ENCODE results near the gene MYH4. TPM values are rescaled to one million over a fixed set of nuclear protein-coding genes. Genes with fewer than 3 reads are reported as not detected.

The MYH4 gene
- total and polyA plus RNA-seq, 9 of the 15 experiments (the other 6 are each of a cell fraction or from before 2014, with no cell fraction given): not detected

DNA sequence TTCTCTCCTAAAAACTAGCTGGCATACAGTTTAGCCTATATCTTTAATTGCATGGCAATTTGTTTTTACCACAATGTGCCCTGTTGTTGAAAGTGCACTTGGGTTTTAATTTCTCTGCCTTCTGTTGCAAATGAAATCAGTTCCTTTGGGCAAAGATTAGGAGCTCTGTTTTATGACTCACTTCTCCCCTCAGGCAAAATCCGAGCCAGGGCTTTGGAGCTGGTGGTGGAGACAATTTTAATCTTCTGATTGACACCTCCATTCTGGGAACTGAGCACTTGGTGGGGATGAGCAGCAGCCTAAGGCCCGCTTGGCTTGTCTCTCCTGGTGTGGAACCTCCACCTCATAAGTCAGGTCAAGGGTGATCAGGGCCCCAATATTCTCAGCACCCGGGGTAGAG lies 34.3 kb downstream of the MYH4 start (continued):
- TF ChIP-seq, protein P1, sequence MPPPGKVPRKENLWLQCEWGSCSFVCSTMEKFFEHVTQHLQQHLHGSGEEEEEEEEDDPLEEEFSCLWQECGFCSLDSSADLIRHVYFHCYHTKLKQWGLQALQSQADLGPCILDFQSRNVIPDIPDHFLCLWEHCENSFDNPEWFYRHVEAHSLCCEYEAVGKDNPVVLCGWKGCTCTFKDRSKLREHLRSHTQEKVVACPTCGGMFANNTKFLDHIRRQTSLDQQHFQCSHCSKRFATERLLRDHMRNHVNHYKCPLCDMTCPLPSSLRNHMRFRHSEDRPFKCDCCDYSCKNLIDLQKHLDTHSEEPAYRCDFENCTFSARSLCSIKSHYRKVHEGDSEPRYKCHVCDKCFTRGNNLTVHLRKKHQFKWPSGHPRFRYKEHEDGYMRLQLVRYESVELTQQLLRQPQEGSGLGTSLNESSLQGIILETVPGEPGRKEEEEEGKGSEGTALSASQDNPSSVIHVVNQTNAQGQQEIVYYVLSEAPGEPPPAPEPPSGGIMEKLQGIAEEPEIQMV (tag; conservative IDR thresholded peaks at IDR 0.05; ENCODE audit: low read depth): no peak

DNA sequence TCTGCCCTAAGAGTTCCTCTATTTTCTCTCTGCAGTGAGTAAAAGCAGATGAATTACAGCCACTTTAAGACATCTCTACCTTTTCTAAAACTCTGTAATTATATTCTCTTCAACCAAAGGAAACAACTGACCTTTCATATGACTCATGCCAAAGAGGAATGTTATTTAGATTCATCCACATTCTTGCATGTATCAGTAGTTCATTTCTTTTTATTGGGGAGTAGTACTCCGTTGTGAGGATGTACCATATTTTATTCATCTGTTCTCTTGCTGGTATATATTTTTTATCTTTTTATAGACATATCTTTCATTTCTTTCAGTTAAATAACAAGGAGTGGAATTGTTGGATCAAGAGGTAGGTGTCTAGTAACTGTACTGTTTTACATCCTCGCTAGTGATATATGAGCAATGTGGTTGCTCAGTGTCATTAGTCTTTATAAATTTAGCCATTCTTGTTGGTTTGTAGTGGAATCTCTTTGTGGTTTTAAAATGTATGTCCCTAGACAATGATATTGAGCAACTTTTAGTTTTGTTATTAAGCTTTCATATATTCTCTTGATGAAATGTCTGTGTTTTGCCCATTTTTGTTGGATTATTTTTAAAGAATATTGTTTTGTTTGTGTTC lies 39.8 kb downstream of the MYH4 start:
- H4K20me1 ChIP-seq (replicated peaks; ENCODE audit: control insufficient read depth, insufficient read depth, low read length): no peaks in the 10 kb centered on the region
- H3K4me2 ChIP-seq (ENCODE audit: insufficient read depth, low read length): no peak overlapping the region
- DNase-seq (ENCODE audit: extremely low read depth in 1 of 4, low spot score in 3 of 4): no peak
- no peaks in the 10 kb centered on the region for H3K36me3 ChIP-seq (ENCODE audit: control insufficient read depth, insufficient read depth, low read length)
- ChIA-PET CTCF (ENCODE audit: low intra/inter-chr PET ratio) (no interaction called here), POLR2A (no interaction called here)
- H3K9me1 ChIP-seq (ENCODE audit: control insufficient read depth, insufficient read depth, low read length): no peaks in the 10 kb centered on the region
- in situ Hi-C loops (cut with MboI) (no loop called here), intact Hi-C loops (cut with micrococcal nuclease) (no loop called here)
- no peak overlapping the region for H3K27ac ChIP-seq (ENCODE audit: extremely low read depth, low read depth, low read length)
- TF ChIP-seq, protein P2, sequence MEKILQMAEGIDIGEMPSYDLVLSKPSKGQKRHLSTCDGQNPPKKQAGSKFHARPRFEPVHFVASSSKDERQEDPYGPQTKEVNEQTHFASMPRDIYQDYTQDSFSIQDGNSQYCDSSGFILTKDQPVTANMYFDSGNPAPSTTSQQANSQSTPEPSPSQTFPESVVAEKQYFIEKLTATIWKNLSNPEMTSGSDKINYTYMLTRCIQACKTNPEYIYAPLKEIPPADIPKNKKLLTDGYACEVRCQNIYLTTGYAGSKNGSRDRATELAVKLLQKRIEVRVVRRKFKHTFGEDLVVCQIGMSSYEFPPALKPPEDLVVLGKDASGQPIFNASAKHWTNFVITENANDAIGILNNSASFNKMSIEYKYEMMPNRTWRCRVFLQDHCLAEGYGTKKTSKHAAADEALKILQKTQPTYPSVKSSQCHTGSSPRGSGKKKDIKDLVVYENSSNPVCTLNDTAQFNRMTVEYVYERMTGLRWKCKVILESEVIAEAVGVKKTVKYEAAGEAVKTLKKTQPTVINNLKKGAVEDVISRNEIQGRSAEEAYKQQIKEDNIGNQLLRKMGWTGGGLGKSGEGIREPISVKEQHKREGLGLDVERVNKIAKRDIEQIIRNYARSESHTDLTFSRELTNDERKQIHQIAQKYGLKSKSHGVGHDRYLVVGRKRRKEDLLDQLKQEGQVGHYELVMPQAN (IDR thresholded peaks at IDR 0.05; ENCODE audit: borderline replicate concordance): no peak
- TF ChIP-seq ZNF431 (CRISPR knock-in tag; IDR thresholded peaks at IDR 0.05): no peak
- TF ChIP-seq, protein P3, sequence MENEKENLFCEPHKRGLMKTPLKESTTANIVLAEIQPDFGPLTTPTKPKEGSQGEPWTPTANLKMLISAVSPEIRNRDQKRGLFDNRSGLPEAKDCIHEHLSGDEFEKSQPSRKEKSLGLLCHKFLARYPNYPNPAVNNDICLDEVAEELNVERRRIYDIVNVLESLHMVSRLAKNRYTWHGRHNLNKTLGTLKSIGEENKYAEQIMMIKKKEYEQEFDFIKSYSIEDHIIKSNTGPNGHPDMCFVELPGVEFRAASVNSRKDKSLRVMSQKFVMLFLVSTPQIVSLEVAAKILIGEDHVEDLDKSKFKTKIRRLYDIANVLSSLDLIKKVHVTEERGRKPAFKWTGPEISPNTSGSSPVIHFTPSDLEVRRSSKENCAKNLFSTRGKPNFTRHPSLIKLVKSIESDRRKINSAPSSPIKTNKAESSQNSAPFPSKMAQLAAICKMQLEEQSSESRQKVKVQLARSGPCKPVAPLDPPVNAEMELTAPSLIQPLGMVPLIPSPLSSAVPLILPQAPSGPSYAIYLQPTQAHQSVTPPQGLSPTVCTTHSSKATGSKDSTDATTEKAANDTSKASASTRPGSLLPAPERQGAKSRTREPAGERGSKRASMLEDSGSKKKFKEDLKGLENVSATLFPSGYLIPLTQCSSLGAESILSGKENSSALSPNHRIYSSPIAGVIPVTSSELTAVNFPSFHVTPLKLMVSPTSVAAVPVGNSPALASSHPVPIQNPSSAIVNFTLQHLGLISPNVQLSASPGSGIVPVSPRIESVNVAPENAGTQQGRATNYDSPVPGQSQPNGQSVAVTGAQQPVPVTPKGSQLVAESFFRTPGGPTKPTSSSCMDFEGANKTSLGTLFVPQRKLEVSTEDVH (IDR thresholded peaks at IDR 0.05; ENCODE audit: low read depth, partially characterized antibody): no peak
- no peaks in the 10 kb centered on the region for H3K4me1 ChIP-seq (replicated peaks in 1 of 2; ENCODE audit: control insufficient read depth in 2 of 2, insufficient read depth in 2 of 2, low read length in 2 of 2)
- H3K9ac ChIP-seq (ENCODE audit: insufficient read depth in 1 of 2, low read depth in 2 of 2, low read length in 2 of 2): no peak overlapping the region
- H3K9me3 ChIP-seq (replicated peaks; ENCODE audit: control insufficient read depth, insufficient read depth, low read depth, low read length): no peaks in the 10 kb centered on the region
- H3K79me2 ChIP-seq (ENCODE audit: control insufficient read depth, insufficient read depth, low read length): no peaks in the 10 kb centered on the region
- ATAC-seq: no peak
- WGBS (ENCODE audit: insufficient coverage, low coverage, missing lambda C conversion rate): 0% methylated on average over 2 of the region's 2 CpGs
- no peak overlapping the region for H2AFZ ChIP-seq (ENCODE audit: low read depth, low read length)
- H3K27me3 ChIP-seq (ENCODE audit: control insufficient read depth in 2 of 2, insufficient read depth in 2 of 2, low read length in 2 of 2): no peaks in the 10 kb centered on the region
- no peak for FAIRE-seq
- H3K4me3 ChIP-seq: no peak overlapping the region
- BruUV-seq (replicated peaks): no TSS peak
